ENCODE measurements around the gene KRT34.

KRT34 gene

GRCh38 chr17:41416479-41416878 lies 34.4 kb upstream of the KRT34 start:
- H3K36me3 Mint-ChIP-seq (ENCODE audit: low read depth), result no peaks in the 10 kb centered on the region
- no peaks in the 10 kb centered on the region for H3K9me3 Mint-ChIP-seq
- no peak for TF ChIP-seq CTCF (IDR thresholded peaks at IDR 0.05; ENCODE audit: unreplicated experiment in 3 of 3)
- H3K27ac Mint-ChIP-seq, result peak overlapping the region in 1 of 3 experiments; percentile 81
- H3K4me3 Mint-ChIP-seq, result no peak overlapping the region
- peaks cover 9% of the 10 kb centered on the region for H3K4me1 Mint-ChIP-seq
- H3K27me3 Mint-ChIP-seq (ENCODE audit: low read depth), result peaks cover 15% of the 10 kb centered on the region

- Mint-ChIP-seq H3K36me3 (ENCODE audit: low read depth) (no peaks in the 10 kb centered on the region), H3K9me3 (no peaks in the 10 kb centered on the region), H3K4me3 (no peak overlapping the region), H3K27ac (peak overlapping the region in 1 of 3 experiments; percentile 81), H3K4me1 (peaks cover 9% of the 10 kb centered on the region), H3K27me3 (ENCODE audit: low read depth) (peaks cover 13% of the 10 kb centered on the region)
- no peak for TF ChIP-seq CTCF (IDR thresholded peaks at IDR 0.05; ENCODE audit: unreplicated experiment in 3 of 3)
Observed at GRCh38 chr17:41415833-41416335, 33.8 kb upstream of the KRT34 start.

- Mint-ChIP-seq H3K9me3 (no peaks in the 10 kb centered on the region), H3K27me3 (ENCODE audit: low read depth) (peaks cover 9% of the 10 kb centered on the region), H3K27ac (peak overlapping the region in 1 of 3 experiments; percentile 36), H3K4me1 (peaks cover 9% of the 10 kb centered on the region), H3K4me3 (no peak overlapping the region), H3K36me3 (ENCODE audit: low read depth) (no peaks in the 10 kb centered on the region)
- TF ChIP-seq CTCF (IDR thresholded peaks at IDR 0.05; ENCODE audit: unreplicated experiment in 3 of 3), result no peak
Observed at GRCh38 chr17:41415411-41415810, 33.3 kb upstream of the KRT34 start.

GRCh38 chr17:41413982-41414381 lies 31.9 kb upstream of the KRT34 start:
- Mint-ChIP-seq H3K27me3 (ENCODE audit: low read depth) (peaks cover 3% of the 10 kb centered on the region), H3K4me3 (no peak overlapping the region), H3K4me1 (peaks cover 9% of the 10 kb centered on the region), H3K27ac (no peak overlapping the region), H3K36me3 (ENCODE audit: low read depth) (no peaks in the 10 kb centered on the region), H3K9me3 (no peaks in the 10 kb centered on the region)
- TF ChIP-seq CTCF (IDR thresholded peaks at IDR 0.05; ENCODE audit: unreplicated experiment in 3 of 3), result no peak

- Mint-ChIP-seq H3K27ac (no peak overlapping the region), H3K4me1 (peaks cover 9% of the 10 kb centered on the region), H3K9me3 (no peaks in the 10 kb centered on the region), H3K36me3 (ENCODE audit: low read depth) (no peaks in the 10 kb centered on the region), H3K27me3 (ENCODE audit: low read depth) (peaks cover 6% of the 10 kb centered on the region), H3K4me3 (no peak overlapping the region)
- TF ChIP-seq CTCF (IDR thresholded peaks at IDR 0.05; ENCODE audit: unreplicated experiment in 3 of 3), result no peak
Observed at GRCh38 chr17:41413353-41413957, 31.3 kb upstream of the KRT34 start.

All from nephron (organoid).